ENCODE data around the gene UTP11. TPM values are rescaled to one million over a fixed set of nuclear protein-coding genes. Genes with fewer than 3 reads are reported as not detected.

The UTP11 gene
- total RNA-seq, 2 donors from 2014 or later: 45.6 to 61.4 TPM

DNA sequence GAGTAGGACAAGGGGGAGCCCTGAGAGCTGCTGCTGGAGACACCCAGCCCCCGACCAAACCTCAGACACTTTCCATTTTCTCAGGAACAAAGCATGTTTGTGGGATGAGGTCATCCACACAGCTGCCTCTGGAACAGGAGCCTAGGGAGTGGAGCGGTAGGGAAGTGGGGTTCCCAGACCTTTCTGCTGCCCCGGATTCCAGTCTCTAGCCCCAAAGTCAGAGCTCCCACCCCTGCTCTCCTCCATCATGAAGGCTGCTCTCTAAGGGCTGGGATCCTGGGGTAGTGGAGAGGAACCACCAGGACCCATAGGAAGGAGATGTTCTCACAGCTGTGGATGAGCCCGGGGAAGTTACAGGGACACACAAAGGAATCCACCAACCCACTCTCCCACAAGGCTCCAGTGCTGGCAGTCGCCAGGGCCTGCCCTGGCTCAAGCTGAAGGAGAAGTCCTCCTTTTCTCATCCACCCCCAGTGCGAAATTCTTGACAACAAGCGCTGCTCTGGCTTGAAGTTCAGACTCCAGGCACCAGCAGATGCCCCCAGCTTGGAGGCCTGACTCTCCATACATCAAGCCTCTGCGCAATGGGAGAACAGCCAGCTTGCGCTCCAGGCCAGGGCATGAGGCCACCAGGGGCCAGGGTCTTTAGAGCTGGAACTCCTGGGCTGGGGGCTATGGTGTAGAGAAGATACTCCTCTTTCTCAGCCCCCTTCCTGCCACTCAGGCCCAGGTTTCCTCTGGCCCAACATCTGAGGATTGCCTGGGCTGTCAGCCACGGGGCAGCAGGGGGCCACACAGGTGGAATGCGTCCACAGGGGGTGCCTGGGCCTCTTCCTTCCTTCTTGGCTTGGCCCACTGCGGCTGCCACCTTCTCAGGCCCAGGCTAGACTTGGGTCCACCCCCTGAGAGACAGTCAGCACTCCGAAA is 11.7 kb upstream of the UTP11 start:
- DNase-seq (ENCODE audit: low spot score): peak; percentile 84
- intact Hi-C loops (cut with DNase I): no loop called here

DNA sequence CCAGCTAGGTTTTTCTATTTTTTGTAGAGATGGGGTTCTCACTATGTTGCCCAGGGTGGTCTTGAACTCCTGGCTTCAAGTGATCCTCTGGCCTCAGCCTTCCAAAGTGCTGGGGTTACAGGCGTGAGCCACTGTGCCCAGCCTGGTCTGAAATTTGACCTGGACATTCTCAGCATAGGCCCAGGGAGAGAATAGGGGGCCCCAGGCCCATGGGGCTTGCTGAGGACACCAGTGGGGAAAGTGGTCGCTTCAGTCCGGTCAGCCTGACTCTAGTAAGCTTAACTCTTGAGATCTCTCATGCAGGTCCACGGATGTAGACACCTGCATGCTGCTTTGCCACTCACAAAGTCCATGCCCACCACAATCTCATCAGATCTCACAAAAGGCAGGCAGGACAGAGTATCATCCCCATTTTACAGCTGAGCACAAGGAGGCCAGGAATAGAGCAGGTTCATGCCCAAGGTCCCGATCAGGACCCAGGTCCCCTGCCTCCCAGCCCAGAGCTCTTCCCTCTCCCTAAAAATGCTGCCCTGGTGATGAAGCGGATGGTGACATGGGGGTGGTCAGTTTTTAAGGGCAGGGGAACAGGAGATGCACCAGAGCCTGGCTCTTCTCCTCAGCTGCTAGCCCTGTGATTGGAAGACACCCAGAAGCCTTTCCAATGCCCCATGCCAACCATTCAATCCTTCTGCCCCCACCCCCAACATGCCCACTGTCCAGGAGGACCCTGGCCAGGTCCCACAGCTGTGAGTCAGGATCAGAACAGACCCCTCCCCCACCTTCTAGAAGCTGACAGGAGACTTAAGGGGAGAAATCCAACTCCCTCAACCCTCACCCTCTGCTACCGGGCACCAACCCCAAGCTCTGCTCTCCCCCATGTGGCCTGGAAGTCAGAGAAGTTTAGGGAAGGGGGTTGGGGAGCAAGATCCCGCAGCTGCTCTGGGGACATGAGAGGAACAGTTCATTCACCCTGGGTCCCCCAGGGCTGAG is 9.0 kb upstream of the UTP11 start:
- intact Hi-C loops (cut with DNase I): no loop called here
- DNase-seq (ENCODE audit: low spot score): peak; percentile 67

DNA sequence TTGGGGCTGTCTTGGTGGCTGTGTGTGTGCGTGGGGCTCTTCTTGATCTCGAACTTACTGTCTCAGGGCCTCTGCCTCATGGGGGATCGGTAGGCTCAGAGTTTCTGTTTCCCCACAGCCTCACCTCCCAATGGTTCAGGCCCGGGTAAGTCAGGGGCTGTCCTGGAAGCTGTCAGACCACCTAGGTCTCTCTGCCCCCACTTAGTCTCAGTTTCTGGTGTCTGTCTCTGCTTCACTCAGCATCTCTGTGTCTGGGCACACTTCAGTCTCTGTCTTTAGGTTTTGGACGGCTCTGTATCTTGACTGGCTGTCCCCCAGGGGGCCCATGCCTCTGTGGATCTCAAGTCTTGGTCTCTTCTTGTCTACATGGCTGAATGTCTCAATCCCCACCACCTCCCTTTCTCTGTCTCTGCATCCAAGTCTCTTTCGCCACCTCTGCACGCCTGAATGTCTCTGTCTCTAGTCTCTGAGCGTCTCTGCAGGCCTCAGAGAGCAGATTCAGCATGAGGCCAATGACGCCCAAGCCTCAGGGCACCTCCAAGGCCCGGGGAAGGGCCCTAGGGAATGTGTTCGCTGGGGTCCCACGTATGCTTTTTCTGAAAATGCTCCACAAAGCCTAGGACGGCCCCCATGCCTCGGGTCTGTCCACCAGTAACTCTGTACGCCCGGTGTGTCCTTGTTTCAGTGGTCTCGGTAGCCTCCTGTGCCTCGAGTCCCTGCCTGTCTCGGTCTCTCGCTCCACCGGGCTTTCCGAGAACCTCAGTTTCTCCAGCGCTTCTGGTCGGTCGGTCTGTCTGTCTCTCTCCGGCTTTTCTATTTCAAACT is 8.0 kb upstream of the UTP11 start:
- intact Hi-C loops (cut with DNase I): no loop called here
- peak; percentile 76 for DNase-seq (ENCODE audit: low spot score)

DNA sequence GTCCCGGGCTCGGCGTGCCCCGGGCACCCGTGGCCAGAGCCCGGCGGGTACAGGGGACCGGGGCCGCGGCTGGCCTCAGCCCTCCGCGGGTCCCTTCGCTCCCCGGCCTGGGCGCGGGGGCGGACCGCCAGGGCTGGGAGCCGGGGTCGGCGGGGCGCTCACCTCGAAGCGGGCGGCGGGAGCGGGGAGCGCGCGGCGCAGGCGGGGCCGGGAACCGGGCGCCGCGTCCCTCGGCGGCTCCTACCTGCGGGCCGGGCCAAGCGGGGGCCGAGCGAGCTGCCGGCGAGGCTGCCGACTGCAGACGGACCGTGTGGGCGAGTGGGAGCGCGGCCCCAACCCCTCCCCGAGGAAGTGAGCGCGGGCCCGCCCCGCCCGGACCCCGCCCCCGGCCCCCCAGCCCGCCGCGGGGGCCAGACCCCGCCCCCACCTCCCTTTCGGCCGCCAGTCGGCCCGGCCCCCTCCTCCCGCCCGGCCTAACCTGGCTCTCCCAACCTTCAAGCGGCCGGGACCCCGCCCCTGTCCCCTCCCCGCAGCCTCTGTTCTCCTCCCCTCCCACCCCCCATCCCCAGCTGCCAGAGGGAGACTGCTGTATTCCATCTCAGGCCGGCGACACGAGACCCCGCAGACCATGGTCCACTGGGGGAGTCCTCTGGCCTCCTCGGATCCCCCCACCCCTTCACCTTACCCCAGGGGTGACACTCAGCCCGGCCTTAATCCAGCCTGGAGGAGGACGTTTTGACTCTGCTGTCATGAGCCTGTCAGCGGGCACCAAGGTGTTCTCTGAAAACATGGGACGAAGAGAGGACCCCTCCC is 7.1 kb upstream of the UTP11 start, which contains the start of gene FHL3:
FHL3 (minus strand) TSS at position 320 of the 813 bp plus-strand sequence. CDS start 6,102 bp downstream, outside the sequence.
- intact Hi-C loops (cut with DNase I): no loop called here
- peak; percentile 89 for DNase-seq (ENCODE audit: low spot score)

DNA sequence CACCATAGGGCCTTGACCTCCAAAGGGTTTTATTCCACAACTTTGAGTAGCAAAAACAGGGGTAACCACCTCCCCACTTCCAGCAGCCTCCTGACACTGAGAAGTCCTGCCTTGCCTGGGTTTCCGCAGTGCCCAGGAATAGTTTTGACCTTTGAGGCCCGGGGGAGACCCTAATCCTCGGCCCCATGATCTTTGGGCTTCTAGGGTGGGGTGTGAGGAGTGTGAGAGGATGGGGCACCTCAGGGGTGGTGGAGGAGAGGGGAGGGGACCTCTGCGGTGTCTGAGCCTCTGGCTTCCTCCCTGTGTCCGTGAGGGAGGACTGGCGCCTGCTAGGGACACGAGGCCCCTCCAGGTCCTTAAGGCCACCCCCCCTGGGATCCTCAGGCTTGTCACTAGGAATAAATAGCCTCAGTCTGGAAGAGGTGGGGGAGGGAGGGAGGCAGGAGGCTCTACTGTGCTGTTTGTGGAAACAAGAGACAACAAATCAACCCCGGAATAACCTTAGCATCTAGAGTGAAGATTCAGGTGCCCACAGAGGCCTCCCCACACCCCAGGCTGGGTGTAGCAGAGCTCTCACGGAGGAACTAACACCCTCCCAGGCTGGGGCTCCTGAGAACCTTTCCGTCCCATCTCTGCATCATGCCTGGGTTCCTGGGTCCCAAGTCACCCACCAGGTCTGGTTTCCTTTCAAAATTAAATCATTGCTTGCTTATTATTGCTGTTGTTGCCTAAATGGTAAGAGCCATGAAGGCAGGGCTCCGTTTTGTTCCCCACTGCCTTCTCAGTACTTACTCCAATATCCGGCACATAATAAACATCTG is 6.3 kb upstream of the UTP11 start:
- peak; percentile 62 for DNase-seq (ENCODE audit: low spot score)
- intact Hi-C loops (cut with DNase I): no loop called here

DNA sequence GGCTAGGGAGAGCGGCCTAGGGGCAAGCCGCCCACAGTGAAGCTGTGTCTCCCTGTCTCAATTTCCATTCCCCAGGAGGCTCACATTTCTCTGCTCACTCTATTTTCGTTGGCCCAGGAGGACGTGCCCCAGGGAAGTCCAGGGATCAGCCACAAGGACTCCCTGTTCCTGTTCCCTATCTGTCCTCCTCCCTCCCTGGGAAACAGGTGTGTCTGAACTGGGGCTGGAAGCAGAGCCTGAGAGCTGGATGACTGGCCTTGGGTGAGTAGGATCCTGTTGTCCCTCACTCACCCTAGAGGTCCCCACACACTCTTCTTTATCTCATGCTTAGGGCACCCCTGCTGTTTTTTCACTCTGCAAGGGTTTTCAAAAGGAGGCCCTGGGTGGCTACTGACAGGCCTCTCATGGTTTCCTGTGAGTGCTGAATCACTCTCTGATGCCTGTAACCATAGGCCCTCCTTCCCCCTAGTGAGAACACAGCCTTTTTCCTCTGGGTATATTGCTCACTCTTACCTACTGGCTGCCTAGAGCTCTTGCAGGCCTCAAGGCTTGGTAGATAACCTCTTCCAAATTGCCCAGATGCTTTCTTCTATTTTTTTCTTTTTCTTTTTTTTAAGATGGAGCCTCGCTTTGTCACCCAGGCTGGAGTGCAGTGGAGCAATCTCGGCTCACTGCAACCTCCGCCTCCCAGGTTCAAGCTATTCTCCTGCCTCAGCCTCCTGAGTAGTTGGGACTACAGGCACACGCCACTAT is 3.3 kb upstream of the UTP11 start:
- intact Hi-C loops (cut with DNase I): no loop called here

DNA sequence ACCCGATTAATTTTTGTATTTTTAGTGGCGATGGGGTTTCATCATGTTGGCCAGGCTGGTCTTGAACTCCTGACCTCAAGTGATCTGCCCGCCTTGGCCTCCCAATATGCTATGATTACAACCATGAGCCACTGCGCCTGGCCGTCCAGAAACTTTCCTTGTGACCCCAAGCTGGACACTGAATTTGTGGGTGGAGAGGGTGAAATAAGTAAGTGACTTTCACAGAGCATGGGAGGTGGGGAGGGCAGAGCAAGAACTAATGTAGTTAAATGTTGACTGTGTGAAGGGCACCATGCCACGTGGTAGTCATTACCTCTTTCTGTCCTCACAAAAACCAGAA is 2.7 kb upstream of the UTP11 start:
- intact Hi-C loops (cut with DNase I): no loop called here
- peak; percentile 36 for DNase-seq (ENCODE audit: low spot score)

More for the DNA sequence above, 3.3 kb upstream of the UTP11 start:
- DNase-seq (ENCODE audit: low spot score): peak; percentile 36

DNA sequence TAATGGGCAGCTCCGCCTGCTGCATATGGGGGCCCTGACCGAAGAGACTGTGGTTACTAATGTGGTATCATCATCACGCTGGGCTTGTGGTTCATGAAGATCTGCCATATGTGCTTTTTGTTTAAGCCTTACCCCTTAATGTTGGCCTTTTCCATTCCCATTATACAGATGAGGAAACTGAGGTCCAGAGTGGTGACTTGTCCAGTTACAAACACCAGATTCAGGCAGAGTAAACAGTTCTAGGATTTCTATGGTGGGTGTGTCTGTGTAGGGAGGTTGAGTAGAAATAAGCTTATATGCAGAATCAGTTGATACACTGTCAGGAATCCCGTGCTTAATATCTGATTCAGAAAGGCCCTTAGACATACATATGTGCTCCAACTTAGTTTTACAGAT is 691 bp downstream of the UTP11 start:
- intact Hi-C loops (cut with DNase I): no loop called here
- no peak for DNase-seq (ENCODE audit: low spot score)

DNA sequence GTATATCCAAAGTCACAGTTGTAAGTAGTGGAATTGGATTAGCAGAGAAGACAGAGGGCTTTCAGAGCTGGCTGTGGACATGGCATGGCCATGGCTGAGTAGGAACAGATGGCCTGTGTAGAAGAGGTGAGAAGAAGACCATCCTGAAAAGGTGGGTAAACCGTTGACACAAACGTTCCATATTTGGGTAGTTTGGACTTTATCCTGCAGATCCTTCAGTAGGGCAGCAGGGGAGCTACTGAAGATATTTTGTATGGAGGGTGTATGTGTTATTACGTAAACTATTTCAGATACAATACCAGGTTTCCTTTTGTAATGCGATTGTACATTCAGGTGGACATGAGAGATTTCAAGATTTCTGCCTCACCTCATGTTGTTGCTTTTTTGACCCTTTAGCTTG is 1.6 kb downstream of the UTP11 start:
- intact Hi-C loops (cut with DNase I): no loop called here
- no peak for DNase-seq (ENCODE audit: low spot score)

DNA sequence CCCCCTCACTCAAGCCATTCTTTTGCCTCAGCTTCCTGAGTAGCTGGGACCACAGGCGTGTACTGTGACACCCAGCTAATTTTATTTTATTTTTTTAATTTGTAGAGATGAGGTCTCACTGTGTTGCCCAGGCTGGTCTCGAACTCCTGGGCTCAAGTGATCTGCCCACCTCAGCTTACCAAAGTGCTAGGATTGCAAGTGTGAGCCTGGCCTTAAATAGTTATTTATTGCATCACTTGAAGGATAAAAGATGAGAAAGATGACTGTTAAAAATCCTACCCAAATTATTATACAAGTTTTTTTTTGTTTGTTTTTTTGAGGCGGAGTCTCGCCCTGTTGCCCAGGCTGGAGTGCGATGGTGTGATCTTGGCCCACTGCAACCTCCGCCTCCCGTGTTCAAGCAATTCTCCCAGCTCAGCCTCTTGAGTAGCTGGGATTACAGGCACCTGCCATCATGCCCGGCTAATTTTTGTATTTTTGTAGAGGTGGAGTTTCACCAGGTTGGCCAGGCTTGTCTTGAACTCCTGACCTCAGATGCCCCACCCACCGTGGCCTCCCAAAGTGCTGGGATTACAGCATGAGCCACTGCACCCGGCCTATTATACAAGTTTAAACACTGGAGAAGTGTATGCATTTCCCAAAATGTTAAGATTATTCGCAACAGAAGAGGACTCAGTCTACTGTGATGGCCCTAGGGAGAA is 2.3 kb downstream of the UTP11 start:
- intact Hi-C loops (cut with DNase I): no loop called here
- peak; percentile 35 for DNase-seq (ENCODE audit: low spot score)

DNA sequence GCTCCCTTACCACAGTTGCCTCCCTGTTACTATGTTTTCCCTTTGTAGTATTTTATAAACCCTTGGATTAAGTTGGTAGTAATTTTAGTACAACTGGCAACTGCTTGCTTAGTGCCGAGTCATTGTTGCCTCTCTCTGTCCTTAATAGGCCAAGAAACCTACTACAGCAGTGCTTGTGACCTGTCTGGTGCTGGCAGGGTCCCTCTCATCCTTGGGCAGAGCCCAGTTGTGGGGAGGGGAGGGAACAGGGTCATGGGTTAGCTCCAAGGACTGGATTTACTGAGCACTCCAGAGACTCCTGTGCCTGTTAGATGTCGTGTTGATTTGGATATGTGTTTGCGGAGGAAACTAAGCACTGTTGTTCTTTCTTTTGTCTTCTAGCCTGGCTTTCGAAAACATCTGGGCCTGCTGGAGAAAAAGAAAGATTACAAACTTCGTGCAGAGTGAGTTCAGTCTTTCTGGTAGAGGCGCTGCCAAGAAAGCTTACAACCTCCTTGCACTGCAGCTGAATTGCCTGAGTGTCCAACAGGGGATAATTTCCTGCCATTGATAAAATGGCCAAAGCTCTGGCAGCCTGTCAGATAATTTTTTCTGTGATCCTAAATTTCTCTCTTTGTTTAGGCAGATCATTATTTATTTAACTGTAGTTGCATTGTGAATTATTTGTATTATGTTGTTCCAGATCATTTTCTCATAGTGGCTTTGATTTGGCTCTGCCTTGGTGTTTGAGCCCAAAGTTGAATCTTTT is 3.6 kb downstream of the UTP11 start:
- peak; percentile 58 for DNase-seq (ENCODE audit: low spot score)
- intact Hi-C loops (cut with DNase I): no loop called here

DNA sequence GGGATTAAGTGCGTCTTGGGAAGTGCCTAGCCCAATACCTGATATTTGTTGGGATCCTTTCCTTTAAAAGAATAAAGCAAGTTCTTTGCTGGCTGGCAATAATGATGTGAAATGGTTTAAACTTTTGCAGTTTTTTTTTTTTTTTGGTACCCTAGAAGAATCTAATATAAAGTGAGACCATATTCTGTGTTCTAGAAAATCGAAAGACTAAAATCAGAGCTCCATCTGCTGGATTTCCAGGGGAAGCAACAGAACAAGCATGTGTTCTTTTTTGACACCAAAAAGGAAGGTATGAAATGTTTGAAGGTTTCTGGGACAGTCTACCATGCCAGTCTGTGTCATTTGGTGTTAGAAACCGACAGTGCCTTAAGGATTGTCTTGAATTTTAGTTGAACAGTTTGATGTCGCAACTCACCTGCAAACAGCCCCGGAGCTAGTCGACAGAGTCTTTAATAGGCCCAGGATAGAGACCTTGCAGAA is 6.4 kb downstream of the UTP11 start:
- no peak for DNase-seq (ENCODE audit: low spot score)
- intact Hi-C loops (cut with DNase I): no loop called here

DNA sequence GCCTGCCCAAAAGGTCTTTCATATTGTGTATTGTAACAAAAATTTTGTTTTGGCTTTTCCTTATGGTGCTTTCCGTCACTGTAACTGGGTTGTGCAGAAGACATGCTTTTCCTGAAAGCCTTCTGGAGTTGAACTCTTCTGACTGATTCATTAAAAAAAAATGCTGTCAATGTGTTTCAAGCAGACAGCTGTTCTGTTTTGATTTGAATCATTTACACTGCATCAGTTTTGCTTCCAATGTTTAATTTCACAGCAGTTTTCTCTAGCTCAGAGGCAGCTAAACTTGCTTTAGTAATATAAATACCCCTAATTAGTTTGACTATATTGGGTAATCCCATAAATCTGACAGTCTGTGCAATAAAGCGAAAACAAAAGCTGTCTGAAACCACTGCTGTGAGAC is 7.9 kb downstream of the UTP11 start:
- DNase-seq (ENCODE audit: low spot score): no peak
- intact Hi-C loops (cut with DNase I): loop anchor here in 1 of 2 donors (10.0 kb wide), 1 partner anchor 814 kb away; no protein-coding TSS in a partner anchor

DNA sequence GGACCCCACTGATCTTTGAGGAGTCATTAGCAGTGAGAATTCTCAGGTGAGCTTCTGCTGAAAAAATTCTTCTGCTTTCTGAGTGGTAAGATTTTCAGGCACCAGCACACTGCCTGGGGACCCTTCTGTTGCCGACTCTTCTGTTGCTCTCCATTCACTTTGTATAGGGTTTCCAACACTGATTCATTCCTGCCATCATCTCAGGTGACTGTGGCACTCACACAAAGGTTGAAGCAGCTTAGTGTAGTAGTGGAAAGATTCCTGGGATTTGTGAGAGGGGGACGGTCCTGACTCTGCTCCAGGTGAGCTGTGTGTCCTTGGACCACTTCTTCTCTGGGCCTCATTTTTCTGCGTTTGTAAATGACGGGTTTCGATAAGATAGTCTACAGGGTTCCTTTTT is 9.4 kb downstream of the UTP11 start:
- DNase-seq (ENCODE audit: low spot score): peak; percentile 37
- intact Hi-C loops (cut with DNase I): loop anchor here in 1 of 2 donors (10.0 kb wide), 1 partner anchor 813 kb away; no protein-coding TSS in a partner anchor

DNA sequence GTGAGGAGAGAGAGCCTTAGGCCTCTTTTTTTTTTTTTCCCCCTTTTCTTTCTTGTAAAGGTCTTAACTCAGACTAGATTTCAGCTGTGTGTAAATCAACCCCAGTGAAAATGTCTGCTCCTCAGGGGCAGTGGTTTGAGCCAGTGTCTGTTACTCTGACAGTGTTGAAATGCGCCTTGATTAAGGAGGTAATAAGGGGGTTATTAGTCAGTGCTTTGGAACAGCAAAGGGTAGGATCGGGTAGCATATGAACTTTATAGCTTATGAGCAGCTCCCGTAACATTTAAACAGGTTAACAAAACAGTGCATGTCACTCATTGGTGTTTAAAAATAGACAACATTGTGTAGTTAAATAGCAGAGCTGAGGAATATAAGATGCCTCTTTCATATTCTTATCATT is 10.3 kb downstream of the UTP11 start:
- DNase-seq (ENCODE audit: low spot score): no peak
- intact Hi-C loops (cut with DNase I): loop anchor here in 1 of 2 donors (10.0 kb wide), 1 partner anchor 812 kb away; no protein-coding TSS in a partner anchor

All from posterior vena cava (tissue), 2 donors.